HUES64 (cell line): ENCODE data around the gene NSG1.
"Not testable (repeated sequence)": the region's sequence is repeated elsewhere in the genome, so short reads cannot be mapped to it uniquely, and the experiment has no call there.

Source experiments
- H3K27ac ChIP-seq: 2 replicates; pipeline ENCODE4 v1.7.0; 2013; ENCODE audit warnings: low read depth, low read length, inconsistent platforms
- H3K27me3 ChIP-seq: 2 replicates; pipeline ENCODE4 v1.6.1; 2013; ENCODE audit warnings: mild to moderate bottlenecking, low read length; ENCODE audit not compliant: insufficient read depth
- H3K36me3 ChIP-seq: 2 replicates; pipeline ENCODE4 v1.6.1; 2013; ENCODE audit warnings: mild to moderate bottlenecking, low read length; ENCODE audit not compliant: insufficient read depth
- H3K4me1 ChIP-seq: 2 replicates; pipeline ENCODE4 v1.6.1; 2013; ENCODE audit warnings: mild to moderate bottlenecking, low read length, moderate library complexity; ENCODE audit not compliant: insufficient read depth
- H3K4me3 ChIP-seq: 2 replicates; pipeline ENCODE4 v1.5.1; 2013; ENCODE audit warnings: mild to moderate bottlenecking, low read length, moderate library complexity
- H3K9ac ChIP-seq: 2 replicates; pipeline ENCODE4 v1.6.1; 2013; ENCODE audit warnings: mild to moderate bottlenecking, low read depth, low read length
- H3K9me3 ChIP-seq: 2 replicates; pipeline ENCODE4 v1.6.1; 2013; ENCODE audit warnings: low read depth, low read length; ENCODE audit not compliant: insufficient read depth
- WGBS: fragments of 150-250, 120-280 bp; methylation state at CpG from one replicate; pipeline ENCODE4 v1.1.7; 2013; ENCODE audit warnings: missing lambda C conversion rate; 5-methylcytosine and 5-hydroxymethylcytosine counted together

Gene NSG1

GRCh38 chr4:4420421-4420820, 33.5 kb downstream of the NSG1 start:
- Histone ChIP-seq H3K4me1 (peaks cover 8% of the 10 kb centered on the region), H3K9ac (no peak overlapping the region), H3K4me3 (no peak overlapping the region), H3K36me3 (peaks cover 39% of the 10 kb centered on the region), H3K27ac (no peak overlapping the region), H3K27me3 (no peaks in the 10 kb centered on the region), H3K9me3 (no peaks in the 10 kb centered on the region)
- 94% methylated on average over 12 of the region's 12 CpGs for WGBS

GRCh38 chr4:4421356-4421755, 34.5 kb downstream of the NSG1 start:
- 94% methylated on average over 10 of the region's 11 CpGs for WGBS

GRCh38 chr4:4422117-4422516, 35.2 kb downstream of the NSG1 start:
- 95% methylated on average over 7 of the region's 7 CpGs for WGBS
- not testable (repeated sequence) for H3K9ac ChIP-seq

More at GRCh38 chr4:4421356-4421755, 34.5 kb downstream of the NSG1 start:
- no peaks in the 10 kb centered on the region for H3K9me3 ChIP-seq
- peaks cover 39% of the 10 kb centered on the region for H3K36me3 ChIP-seq
- no peaks in the 10 kb centered on the region for H3K27me3 ChIP-seq
- H3K9ac ChIP-seq, result no peak overlapping the region
- no peak overlapping the region for H3K4me3 ChIP-seq
- no peak overlapping the region for H3K27ac ChIP-seq
- H3K4me1 ChIP-seq, result peaks cover 8% of the 10 kb centered on the region

GRCh38 chr4:4422856-4423499, 36.1 kb downstream of the NSG1 start:
- H3K36me3 ChIP-seq, result peaks cover 35% of the 10 kb centered on the region
- no peak overlapping the region for H3K4me3 ChIP-seq
- H3K27me3 ChIP-seq, result no peaks in the 10 kb centered on the region
- H3K4me1 ChIP-seq, result peaks cover 23% of the 10 kb centered on the region
- WGBS, result 89% methylated on average over 12 of the region's 12 CpGs
- H3K27ac ChIP-seq, result no peak overlapping the region
- H3K9ac ChIP-seq, result no peak overlapping the region
- no peaks in the 10 kb centered on the region for H3K9me3 ChIP-seq

More at GRCh38 chr4:4422117-4422516, 35.2 kb downstream of the NSG1 start:
- not testable (repeated sequence) for H3K27me3 ChIP-seq, H3K9me3 ChIP-seq, H3K27ac ChIP-seq, H3K4me3 ChIP-seq
- Histone ChIP-seq H3K4me1 (peaks cover 14% of the 10 kb centered on the region), H3K36me3 (peaks cover 39% of the 10 kb centered on the region)

- Histone ChIP-seq H3K27ac (no peak overlapping the region), H3K4me3 (no peak overlapping the region), H3K9me3 (no peaks in the 10 kb centered on the region), H3K4me1 (peaks cover 27% of the 10 kb centered on the region), H3K9ac (no peak overlapping the region), H3K27me3 (no peaks in the 10 kb centered on the region), H3K36me3 (peaks cover 26% of the 10 kb centered on the region)
- WGBS, result 65% methylated on average over 7 of the region's 9 CpGs
Measured at GRCh38 chr4:4423706-4424498, 37.0 kb downstream of the NSG1 start.

- no peaks in the 10 kb centered on the region for H3K27me3 ChIP-seq
- WGBS, result 85% methylated on average over 8 of the region's 8 CpGs
- H3K36me3 ChIP-seq, result peaks cover 20% of the 10 kb centered on the region
- H3K9ac ChIP-seq, result no peak overlapping the region
- no peaks in the 10 kb centered on the region for H3K9me3 ChIP-seq
- H3K27ac ChIP-seq, result no peak overlapping the region
- peaks cover 27% of the 10 kb centered on the region for H3K4me1 ChIP-seq
- H3K4me3 ChIP-seq, result no peak overlapping the region
Measured at GRCh38 chr4:4424499-4425115, 37.7 kb downstream of the NSG1 start.

- Histone ChIP-seq H3K9me3 (no peaks in the 10 kb centered on the region), H3K4me3 (no peak overlapping the region), H3K36me3 (peaks cover 14% of the 10 kb centered on the region), H3K9ac (no peak overlapping the region), H3K27me3 (no peaks in the 10 kb centered on the region), H3K27ac (no peak overlapping the region), H3K4me1 (peaks cover 27% of the 10 kb centered on the region)
- WGBS, result 91% methylated on average over 12 of the region's 13 CpGs
Measured at GRCh38 chr4:4425119-4425690, 38.3 kb downstream of the NSG1 start.

GRCh38 chr4:4425696-4426095, 38.8 kb downstream of the NSG1 start:
- 90% methylated on average over 7 of the region's 7 CpGs for WGBS
- Histone ChIP-seq H3K4me1 (peaks cover 27% of the 10 kb centered on the region), H3K27me3 (no peaks in the 10 kb centered on the region), H3K36me3 (peaks cover 9% of the 10 kb centered on the region), H3K9me3 (no peaks in the 10 kb centered on the region), H3K9ac (no peak overlapping the region), H3K4me3 (no peak overlapping the region), H3K27ac (no peak overlapping the region)

GRCh38 chr4:4426511-4427120, 39.7 kb downstream of the NSG1 start:
- Histone ChIP-seq H3K27me3 (no peaks in the 10 kb centered on the region), H3K27ac (0 out of 2 replicates have a peak overlapping the region, but pooled peaks have one; percentile 3), H3K9ac (no peak overlapping the region), H3K4me1 (peaks cover 27% of the 10 kb centered on the region), H3K36me3 (peaks cover 6% of the 10 kb centered on the region), H3K4me3 (no peak overlapping the region), H3K9me3 (no peaks in the 10 kb centered on the region)
- WGBS, result 58% methylated on average over 11 of the region's 11 CpGs

GRCh38 chr4:4427121-4427870, 40.4 kb downstream of the NSG1 start:
- 28% methylated on average over 12 of the region's 12 CpGs for WGBS
- no peak overlapping the region for H3K4me3 ChIP-seq

More at GRCh38 chr4:4427121-4427870, 40.4 kb downstream of the NSG1 start:
- H3K27me3 ChIP-seq, result no peaks in the 10 kb centered on the region
- peaks cover 6% of the 10 kb centered on the region for H3K36me3 ChIP-seq
- peaks cover 27% of the 10 kb centered on the region for H3K4me1 ChIP-seq
- peak overlapping the region; percentile 32; the same call in 1 of the 2 replicates for H3K27ac ChIP-seq
- no peak overlapping the region for H3K9ac ChIP-seq
- H3K9me3 ChIP-seq, result no peaks in the 10 kb centered on the region
